Neural progenitor cell (in vitro differentiated cells): Measurements from ENCODE around the gene FARP1. TPM values are rescaled to one million over a fixed set of nuclear protein-coding genes. Genes with fewer than 3 reads are reported as not detected.

Source experiments
- DNase-seq: peaks from one replicate; pipeline ENCODE4 v3.0.0-alpha.2; 2016; ENCODE audit warnings: low spot score
- H2AFZ ChIP-seq: fragments of 200-600 bp; sonication (generic); replicated peaks from 2 replicates; pipeline ENCODE4 v1.6.1; 2016; ENCODE audit warnings: antibody characterized with exemption
- H3F3A ChIP-seq: fragments of 200-600 bp; sonication (generic); 2 replicates; pipeline ENCODE4 v1.6.1; 2016; ENCODE audit warnings: antibody characterized with exemption, low read depth
- H3K27ac ChIP-seq: fragments of 200-600 bp; sonication (generic); 2 replicates; pipeline ENCODE4 v1.5.1; 2016; ENCODE audit warnings: mild to moderate bottlenecking
- H3K27me3 ChIP-seq: fragments of 200-600 bp; sonication (generic); 2 replicates; pipeline ENCODE4 v1.6.1; 2016; ENCODE audit warnings: mild to moderate bottlenecking, moderate library complexity
- H3K36me3 ChIP-seq: fragments of 200-600 bp; sonication (generic); 2 replicates; pipeline ENCODE4 v1.5.1; 2016
- H3K4me1 ChIP-seq: fragments of 200-600 bp; sonication (generic); 2 replicates; pipeline ENCODE4 v1.6.1; 2016; ENCODE audit warnings: mixed run types
- H3K4me2 ChIP-seq: fragments of 200-600 bp; sonication (generic); 2 replicates; pipeline ENCODE4 v1.6.1; 2016
- H3K4me3 ChIP-seq: fragments of 200-600 bp; sonication (generic); 2 replicates; pipeline ENCODE4 v1.5.1; 2016
- H3K79me2 ChIP-seq: fragments of 200-600 bp; sonication (generic); 2 replicates; pipeline ENCODE4 v1.6.1; 2016; ENCODE audit warnings: low read depth
- H3K9ac ChIP-seq: fragments of 200-600 bp; sonication (generic); 2 replicates; pipeline ENCODE4 v1.6.1; 2016
- H3K9me3 ChIP-seq: fragments of 200-600 bp; sonication (generic); 2 replicates; pipeline ENCODE4 v1.5.1; 2016; ENCODE audit warnings: low read depth
- H4K20me1 ChIP-seq: fragments of 200-600 bp; sonication (generic); 2 replicates; pipeline ENCODE4 v1.6.1; 2016; ENCODE audit warnings: low read depth
- H3K27ac Mint-ChIP-seq: 3 replicates; pipeline ENCODE4 v1.8.0; 2021; ENCODE audit warnings: mixed read lengths
- H3K27me3 Mint-ChIP-seq: 2 replicates; pipeline ENCODE4 v1.8.0; 2022; ENCODE audit warnings: low read depth, mild to moderate bottlenecking, inconsistent platforms, moderate library complexity, mixed read lengths; ENCODE audit not compliant: insufficient read depth
- H3K36me3 Mint-ChIP-seq: 3 replicates; pipeline ENCODE4 v1.8.0; 2021; ENCODE audit warnings: mixed read lengths
- H3K4me1 Mint-ChIP-seq: 3 replicates; pipeline ENCODE4 v1.8.0; 2021; ENCODE audit warnings: mixed read lengths
- H3K4me3 Mint-ChIP-seq: 3 replicates; pipeline ENCODE4 v1.8.0; 2021; ENCODE audit warnings: mild to moderate bottlenecking, moderate library complexity, mixed read lengths
- H3K9me3 Mint-ChIP-seq: 3 replicates; pipeline ENCODE4 v1.8.0; 2020; ENCODE audit warnings: mixed read lengths
- EZH2 ChIP-seq: fragments of 200-600 bp; sonication (generic); IDR thresholded peaks from 2 replicates; pipeline ENCODE4 v1.6.1; 2017; ENCODE audit warnings: antibody characterized with exemption, mild to moderate bottlenecking, moderate library complexity
- EZH2phosphoT487 ChIP-seq: fragments of 200-600 bp; sonication (generic); IDR thresholded peaks from 2 replicates; pipeline ENCODE4 v1.6.1; 2017; ENCODE audit warnings: antibody characterized with exemption
- total RNA-seq: library from RNA; depleted of rRNA; stranded (reverse); fragments of >200 nt; gene quantifications from 2 replicates; pipeline ENCODE4 v1.2.3, GENCODE V29; 2015; ENCODE audit warnings: low replicate concordance
- TF ChIP-seq, protein P1 (sequence below): fragments of 200-600 bp; sonication (generic); IDR thresholded peaks from 2 replicates; pipeline ENCODE4 v1.5.1; 2017; ENCODE audit warnings: antibody characterized with exemption, mild to moderate bottlenecking

Gene FARP1
- total RNA-seq, 1 donor from 2014 or later, result 78.0 TPM

DNA sequence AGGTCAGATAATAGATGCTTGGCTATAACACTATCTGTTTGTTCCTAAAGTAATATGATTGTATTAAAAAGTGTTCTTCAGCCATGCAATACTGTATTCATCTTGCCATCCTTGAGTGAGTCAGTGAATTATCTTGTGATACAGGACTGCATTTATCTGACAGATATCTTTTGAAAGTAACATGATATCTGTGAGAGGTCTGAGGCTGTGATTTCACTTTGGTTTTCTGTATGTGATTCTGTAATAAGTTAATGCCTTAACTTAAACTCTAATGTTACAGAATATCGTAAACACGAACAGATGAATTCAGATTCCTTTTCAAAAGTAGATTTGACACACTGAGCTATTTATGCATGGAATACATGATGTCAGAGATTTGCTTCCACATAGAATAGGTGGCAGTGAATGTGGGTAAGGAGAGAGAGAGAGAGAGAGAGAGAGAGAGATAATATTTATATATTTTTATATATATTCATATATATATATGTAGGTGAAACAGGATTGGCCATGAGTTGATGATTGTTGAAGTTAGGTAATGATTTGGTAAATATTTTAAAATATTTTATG, 132.1 kb downstream of the FARP1 start:
- TF ChIP-seq, protein P1, sequence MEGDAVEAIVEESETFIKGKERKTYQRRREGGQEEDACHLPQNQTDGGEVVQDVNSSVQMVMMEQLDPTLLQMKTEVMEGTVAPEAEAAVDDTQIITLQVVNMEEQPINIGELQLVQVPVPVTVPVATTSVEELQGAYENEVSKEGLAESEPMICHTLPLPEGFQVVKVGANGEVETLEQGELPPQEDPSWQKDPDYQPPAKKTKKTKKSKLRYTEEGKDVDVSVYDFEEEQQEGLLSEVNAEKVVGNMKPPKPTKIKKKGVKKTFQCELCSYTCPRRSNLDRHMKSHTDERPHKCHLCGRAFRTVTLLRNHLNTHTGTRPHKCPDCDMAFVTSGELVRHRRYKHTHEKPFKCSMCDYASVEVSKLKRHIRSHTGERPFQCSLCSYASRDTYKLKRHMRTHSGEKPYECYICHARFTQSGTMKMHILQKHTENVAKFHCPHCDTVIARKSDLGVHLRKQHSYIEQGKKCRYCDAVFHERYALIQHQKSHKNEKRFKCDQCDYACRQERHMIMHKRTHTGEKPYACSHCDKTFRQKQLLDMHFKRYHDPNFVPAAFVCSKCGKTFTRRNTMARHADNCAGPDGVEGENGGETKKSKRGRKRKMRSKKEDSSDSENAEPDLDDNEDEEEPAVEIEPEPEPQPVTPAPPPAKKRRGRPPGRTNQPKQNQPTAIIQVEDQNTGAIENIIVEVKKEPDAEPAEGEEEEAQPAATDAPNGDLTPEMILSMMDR, result no peak
- TF ChIP-seq EZH2 (no peak), EZH2phosphoT487 (no peak)
- peaks cover 37% of the 10 kb centered on the region for H3F3A ChIP-seq
- peaks cover 64% of the 10 kb centered on the region for H3K4me1 Mint-ChIP-seq
- no peaks in the 10 kb centered on the region for H3K36me3 ChIP-seq
- H3K9ac ChIP-seq, result no peak overlapping the region
- H3K4me2 ChIP-seq, result peak overlapping the region; percentile 79
- no peaks in the 10 kb centered on the region for H3K9me3 ChIP-seq
- H2AFZ ChIP-seq, result no peak overlapping the region
- H3K79me2 ChIP-seq, result peaks cover 84% of the 10 kb centered on the region
- DNase-seq, result no peak
- H3K9me3 Mint-ChIP-seq, result peaks cover 2% of the 10 kb centered on the region
- peaks cover 6% of the 10 kb centered on the region for H3K36me3 Mint-ChIP-seq
- peak overlapping the region; percentile 33 for H3K27ac Mint-ChIP-seq
- peak overlapping the region; percentile 91 for H3K27ac ChIP-seq
- H3K4me1 ChIP-seq, result peaks cover 58% of the 10 kb centered on the region
- no peaks in the 10 kb centered on the region for H3K27me3 ChIP-seq
- H3K4me3 Mint-ChIP-seq, result peak overlapping the region; percentile 43
- no peak overlapping the region for H3K4me3 ChIP-seq
- no peaks in the 10 kb centered on the region for H4K20me1 ChIP-seq
- peaks cover 4% of the 10 kb centered on the region for H3K27me3 Mint-ChIP-seq

DNA sequence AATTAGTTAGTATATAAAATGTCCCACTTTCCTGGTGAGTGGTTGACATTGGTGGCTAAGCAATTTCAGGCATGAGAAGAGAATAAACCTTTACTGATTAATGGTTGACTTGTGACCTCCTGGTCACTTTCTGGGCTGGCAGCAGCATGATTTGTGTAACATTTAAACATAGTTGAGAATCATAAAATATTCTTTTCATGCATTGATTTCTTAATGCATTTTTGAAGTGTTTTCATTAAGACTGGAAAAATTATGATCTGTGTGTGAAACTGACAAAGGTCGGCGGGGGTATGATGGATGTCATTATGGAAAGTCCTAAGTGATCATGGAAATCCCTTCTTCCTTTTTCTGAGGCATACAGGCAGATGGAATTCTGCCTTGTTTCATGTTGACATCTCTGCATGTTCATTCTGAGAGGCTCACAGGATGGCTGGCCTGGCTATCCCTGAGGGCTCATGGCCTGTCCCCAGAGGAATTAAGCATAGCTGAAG, 132.8 kb downstream of the FARP1 start:
- H3K4me3 ChIP-seq, result no peak overlapping the region
- no peaks in the 10 kb centered on the region for H3K36me3 ChIP-seq
- H3K27me3 Mint-ChIP-seq, result peaks cover 4% of the 10 kb centered on the region
- peaks cover 37% of the 10 kb centered on the region for H3F3A ChIP-seq
- no peak for DNase-seq
- peaks cover 2% of the 10 kb centered on the region for H3K9me3 Mint-ChIP-seq
- peak overlapping the region; percentile 79 for H3K4me2 ChIP-seq
- peaks cover 70% of the 10 kb centered on the region for H3K4me1 Mint-ChIP-seq
- no peak overlapping the region for H2AFZ ChIP-seq
- no peaks in the 10 kb centered on the region for H3K9me3 ChIP-seq
- H3K36me3 Mint-ChIP-seq, result peaks cover 2% of the 10 kb centered on the region
- no peak overlapping the region for H3K4me3 Mint-ChIP-seq
- no peak overlapping the region for H3K27ac ChIP-seq
- H4K20me1 ChIP-seq, result no peaks in the 10 kb centered on the region
- peaks cover 63% of the 10 kb centered on the region for H3K4me1 ChIP-seq
- H3K9ac ChIP-seq, result no peak overlapping the region
- H3K27me3 ChIP-seq, result no peaks in the 10 kb centered on the region
- TF ChIP-seq EZH2 (no peak), EZH2phosphoT487 (no peak)
- TF ChIP-seq, protein P1, result no peak
- H3K27ac Mint-ChIP-seq, result peak overlapping the region; percentile 31
- peaks cover 79% of the 10 kb centered on the region for H3K79me2 ChIP-seq

DNA sequence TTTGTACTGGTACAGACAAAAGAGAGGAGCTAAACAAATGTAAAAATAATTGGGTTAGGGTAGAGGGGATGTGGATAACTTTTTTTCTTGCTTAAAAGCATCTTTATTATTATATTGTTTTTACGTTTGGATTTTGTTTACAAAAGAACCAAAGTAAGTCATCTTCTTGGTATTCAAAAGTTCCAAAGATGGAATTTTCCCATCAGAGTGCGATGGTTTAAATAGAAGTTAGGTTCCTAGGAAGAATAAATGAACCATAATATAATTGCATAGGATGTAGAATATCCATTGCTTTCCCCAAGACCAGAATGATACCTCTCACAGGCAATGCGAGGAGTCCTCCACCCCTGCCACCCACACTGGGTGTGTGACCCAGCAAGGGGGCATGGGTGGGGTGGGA, 133.6 kb downstream of the FARP1 start:
- H3K4me2 ChIP-seq, result peak overlapping the region; percentile 79
- H3K9me3 ChIP-seq, result no peaks in the 10 kb centered on the region
- H3K27me3 ChIP-seq, result no peaks in the 10 kb centered on the region
- peaks cover 41% of the 10 kb centered on the region for H3F3A ChIP-seq
- no peaks in the 10 kb centered on the region for H3K36me3 Mint-ChIP-seq
- peaks cover 69% of the 10 kb centered on the region for H3K4me1 Mint-ChIP-seq
- no peak for DNase-seq
- H3K27me3 Mint-ChIP-seq, result peaks cover 3% of the 10 kb centered on the region
- H3K36me3 ChIP-seq, result no peaks in the 10 kb centered on the region
- no peak overlapping the region for H2AFZ ChIP-seq
- no peak overlapping the region for H3K27ac ChIP-seq
- H3K4me3 Mint-ChIP-seq, result no peak overlapping the region
- H3K79me2 ChIP-seq, result peaks cover 79% of the 10 kb centered on the region
- TF ChIP-seq EZH2 (no peak), EZH2phosphoT487 (no peak)
- TF ChIP-seq, protein P1, result no peak
- no peaks in the 10 kb centered on the region for H4K20me1 ChIP-seq
- no peak overlapping the region for H3K9ac ChIP-seq
- H3K27ac Mint-ChIP-seq, result no peak overlapping the region
- H3K9me3 Mint-ChIP-seq, result peaks cover under 1% of the 10 kb centered on the region
- peaks cover 63% of the 10 kb centered on the region for H3K4me1 ChIP-seq
- no peak overlapping the region for H3K4me3 ChIP-seq
